ENCODE data around the gene LMBR1L.
"Not testable (repeated sequence)": the region's sequence is repeated elsewhere in the genome, so short reads cannot be mapped to it uniquely, and the experiment has no call there.

Gene LMBR1L

DNA sequence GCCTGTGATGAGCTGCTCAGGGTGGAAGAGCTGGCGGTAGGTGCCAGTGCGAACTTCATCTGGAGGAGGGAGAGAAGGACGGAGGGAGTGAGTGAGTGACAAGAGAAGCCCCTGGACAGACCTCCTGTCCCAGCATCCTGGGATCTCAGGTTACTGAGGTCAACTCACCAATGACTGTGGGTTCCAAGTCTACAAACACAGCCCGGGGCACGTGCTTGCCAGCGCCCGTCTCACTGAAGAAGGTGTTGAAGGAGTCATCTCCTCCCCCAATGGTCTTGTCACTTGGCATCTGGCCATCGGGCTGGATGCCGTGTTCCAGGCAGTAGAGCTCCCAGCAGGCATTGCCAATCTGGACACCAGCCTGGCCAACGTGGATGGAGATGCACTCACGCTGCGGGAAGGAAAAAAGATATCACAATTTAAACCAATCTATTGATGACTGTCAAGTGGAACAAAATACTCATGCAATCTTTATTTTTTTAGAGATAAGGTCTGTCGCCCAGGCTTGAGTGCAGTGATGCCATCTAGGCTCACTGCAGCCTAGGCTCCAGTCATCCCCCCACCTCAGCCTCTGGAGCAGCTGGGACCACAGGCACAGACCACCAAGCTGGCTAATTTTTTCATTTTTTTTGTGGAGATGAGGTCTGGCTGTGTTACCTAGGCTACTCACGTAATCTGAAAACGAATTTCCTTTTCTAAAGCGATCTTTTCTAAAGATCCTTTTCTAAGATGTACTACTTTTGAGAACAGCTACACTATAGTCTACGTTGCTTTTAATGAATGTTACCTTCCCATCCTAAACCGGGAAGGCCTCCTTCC is 18.9 kb upstream of the LMBR1L start (continued):
- 0 out of 2 replicates have a peak, but pooled peaks have one; percentile 6 for TF ChIP-seq ZNF426 (tag by site-specific recombination; IDR thresholded peaks at IDR 0.05)

DNA sequence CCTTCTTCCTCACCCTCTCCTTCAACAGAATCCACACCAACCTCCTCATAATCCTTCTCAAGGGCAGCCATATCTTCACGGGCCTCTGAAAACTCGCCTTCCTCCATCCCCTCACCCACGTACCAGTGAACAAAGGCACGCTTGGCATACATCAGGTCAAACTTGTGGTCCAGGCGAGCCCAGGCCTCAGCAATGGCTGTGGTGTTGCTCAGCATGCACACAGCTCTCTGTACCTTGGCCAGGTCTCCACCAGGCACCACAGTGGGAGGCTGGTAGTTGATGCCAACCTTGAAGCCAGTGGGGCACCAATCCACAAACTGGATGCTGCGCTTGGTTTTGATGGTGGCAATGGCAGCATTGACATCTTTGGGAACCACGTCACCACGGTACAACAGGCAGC is 17.3 kb upstream of the LMBR1L start:
- H3K27ac ChIP-seq (ENCODE audit: extremely low read depth, low read depth, low read length); H3K4me1 ChIP-seq (ENCODE audit: control insufficient read depth, insufficient read depth, low read length); H3K4me3 ChIP-seq (ENCODE audit: low read depth, low read length); H3K9me3 ChIP-seq (ENCODE audit: control insufficient read depth, insufficient read depth, low read depth, low read length): not testable (repeated sequence)
- ChIA-PET CTCF (interaction anchor here (0.8 to 1.8 kb wide), 5 partner anchors 30 to 136 kb away, joined by 3 to 12 read pairs (median 3); no protein-coding TSS in a partner anchor), POLR2A (interaction anchor here (0.6 to 1.4 kb wide), 5 partner anchors 11 to 401 kb away, joined by 3 to 6 read pairs (median 3); partner anchors contain the start of gene RHEBL1)
- peaks cover 0 to 40% of the 10 kb centered on the region in 2 experiments for H3K36me3 ChIP-seq (ENCODE audit: control insufficient read depth in 2 of 2, insufficient read depth in 1 of 2, low read length in 2 of 2)

DNA sequence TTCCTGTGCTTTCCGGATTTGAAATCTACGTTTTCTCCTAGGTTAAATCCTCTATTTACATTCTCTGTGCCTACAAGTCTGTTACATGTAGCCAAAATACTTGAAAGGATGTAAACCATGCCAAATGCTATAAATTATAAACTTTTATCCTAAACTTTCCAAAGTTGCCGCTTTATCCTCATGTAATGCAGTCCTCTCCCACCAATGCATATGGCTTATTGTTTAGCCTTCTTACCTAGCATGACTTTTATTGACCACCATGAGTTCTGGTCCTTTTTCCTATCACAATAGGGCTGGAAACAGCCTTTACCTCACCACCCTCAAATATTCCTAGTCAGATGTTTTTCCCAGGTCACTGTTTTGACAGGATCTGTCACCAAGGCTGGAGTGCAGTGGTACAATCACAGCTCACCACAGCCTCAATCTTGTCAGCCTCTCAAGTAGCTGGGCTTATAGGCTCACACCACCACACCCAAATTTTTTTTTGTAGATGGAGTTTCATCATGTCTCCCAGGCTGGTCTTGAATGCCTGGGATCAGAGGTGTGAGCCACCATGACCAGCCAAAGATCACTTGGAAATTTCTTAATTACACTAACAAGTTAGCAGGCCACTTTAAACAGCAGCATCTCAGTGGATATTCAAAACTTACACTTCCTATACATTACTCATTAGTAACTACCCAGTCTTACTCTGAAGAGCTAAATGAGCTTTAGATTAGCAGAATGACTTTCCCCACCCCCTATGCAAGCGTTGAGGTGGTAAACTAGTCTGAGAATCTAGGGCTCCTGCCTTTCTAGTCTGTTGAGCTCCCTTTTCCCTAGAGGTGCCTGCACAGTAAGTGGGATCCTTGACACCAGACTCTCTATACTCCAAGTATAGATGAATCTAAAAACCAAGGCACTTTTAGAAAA is 16.5 kb upstream of the LMBR1L start:
- Histone ChIP-seq H3K4me3 (ENCODE audit: low read depth, low read length) (no peak overlapping the region), H3K4me1 (ENCODE audit: control insufficient read depth, insufficient read depth, low read length) (no peaks in the 10 kb centered on the region), H3K9me3 (ENCODE audit: control insufficient read depth, insufficient read depth, low read depth, low read length) (no peaks in the 10 kb centered on the region), H3K27ac (ENCODE audit: extremely low read depth, low read depth, low read length) (no peak overlapping the region), H3K36me3 (ENCODE audit: control insufficient read depth in 2 of 2, insufficient read depth in 1 of 2, low read length in 2 of 2) (peaks cover 0 to 40% of the 10 kb centered on the region in 2 experiments)
- POLR2A ChIA-PET = interaction anchor here (0.6 to 1.4 kb wide), 6 partner anchors 10 to 117 kb away, joined by 3 to 6 read pairs (median 4); partner anchors contain the start of gene RHEBL1
- CTCF ChIA-PET = interaction anchor here (0.8 to 1.8 kb wide), 5 partner anchors 29 to 137 kb away, joined by 3 to 12 read pairs (median 3); no protein-coding TSS in a partner anchor
- no peak for TF ChIP-seq ZNF169 (tag by site-specific recombination; IDR thresholded peaks at IDR 0.05)
- TF ChIP-seq, protein P1, sequence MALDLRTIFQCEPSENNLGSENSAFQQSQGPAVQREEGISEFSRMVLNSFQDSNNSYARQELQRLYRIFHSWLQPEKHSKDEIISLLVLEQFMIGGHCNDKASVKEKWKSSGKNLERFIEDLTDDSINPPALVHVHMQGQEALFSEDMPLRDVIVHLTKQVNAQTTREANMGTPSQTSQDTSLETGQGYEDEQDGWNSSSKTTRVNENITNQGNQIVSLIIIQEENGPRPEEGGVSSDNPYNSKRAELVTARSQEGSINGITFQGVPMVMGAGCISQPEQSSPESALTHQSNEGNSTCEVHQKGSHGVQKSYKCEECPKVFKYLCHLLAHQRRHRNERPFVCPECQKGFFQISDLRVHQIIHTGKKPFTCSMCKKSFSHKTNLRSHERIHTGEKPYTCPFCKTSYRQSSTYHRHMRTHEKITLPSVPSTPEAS (tag by site-specific recombination; IDR thresholded peaks at IDR 0.05) = no peak
- TF ChIP-seq WT1 (tag by site-specific recombination; IDR thresholded peaks at IDR 0.05) = no peak
- TF ChIP-seq OSR2 (tag by site-specific recombination; IDR thresholded peaks at IDR 0.05) = peak; percentile 73; the same call in 1 of the 2 replicates
- no peak for TF ChIP-seq BCL11A (tag by site-specific recombination; IDR thresholded peaks at IDR 0.05; ENCODE audit: low read depth)
- TF ChIP-seq MYNN (tag by site-specific recombination; IDR thresholded peaks at IDR 0.05; ENCODE audit: borderline replicate concordance) = no peak
- TF ChIP-seq ZNF548 (tag by site-specific recombination; IDR thresholded peaks at IDR 0.05) = no peak
- TF ChIP-seq ZNF530 (tag by site-specific recombination; IDR thresholded peaks at IDR 0.05; ENCODE audit: low read depth) = no peak
- TF ChIP-seq ZNF830 (tag by site-specific recombination; IDR thresholded peaks at IDR 0.05; ENCODE audit: low read depth) = no peak
- no peak for TF ChIP-seq ZNF677 (tag by site-specific recombination; IDR thresholded peaks at IDR 0.05)
- TF ChIP-seq GFI1B (tag by site-specific recombination; IDR thresholded peaks at IDR 0.05) = peak; percentile 81
- no peak for TF ChIP-seq EGR2 (tag by site-specific recombination; IDR thresholded peaks at IDR 0.05; ENCODE audit: low read depth)
- TF ChIP-seq, protein P2, sequence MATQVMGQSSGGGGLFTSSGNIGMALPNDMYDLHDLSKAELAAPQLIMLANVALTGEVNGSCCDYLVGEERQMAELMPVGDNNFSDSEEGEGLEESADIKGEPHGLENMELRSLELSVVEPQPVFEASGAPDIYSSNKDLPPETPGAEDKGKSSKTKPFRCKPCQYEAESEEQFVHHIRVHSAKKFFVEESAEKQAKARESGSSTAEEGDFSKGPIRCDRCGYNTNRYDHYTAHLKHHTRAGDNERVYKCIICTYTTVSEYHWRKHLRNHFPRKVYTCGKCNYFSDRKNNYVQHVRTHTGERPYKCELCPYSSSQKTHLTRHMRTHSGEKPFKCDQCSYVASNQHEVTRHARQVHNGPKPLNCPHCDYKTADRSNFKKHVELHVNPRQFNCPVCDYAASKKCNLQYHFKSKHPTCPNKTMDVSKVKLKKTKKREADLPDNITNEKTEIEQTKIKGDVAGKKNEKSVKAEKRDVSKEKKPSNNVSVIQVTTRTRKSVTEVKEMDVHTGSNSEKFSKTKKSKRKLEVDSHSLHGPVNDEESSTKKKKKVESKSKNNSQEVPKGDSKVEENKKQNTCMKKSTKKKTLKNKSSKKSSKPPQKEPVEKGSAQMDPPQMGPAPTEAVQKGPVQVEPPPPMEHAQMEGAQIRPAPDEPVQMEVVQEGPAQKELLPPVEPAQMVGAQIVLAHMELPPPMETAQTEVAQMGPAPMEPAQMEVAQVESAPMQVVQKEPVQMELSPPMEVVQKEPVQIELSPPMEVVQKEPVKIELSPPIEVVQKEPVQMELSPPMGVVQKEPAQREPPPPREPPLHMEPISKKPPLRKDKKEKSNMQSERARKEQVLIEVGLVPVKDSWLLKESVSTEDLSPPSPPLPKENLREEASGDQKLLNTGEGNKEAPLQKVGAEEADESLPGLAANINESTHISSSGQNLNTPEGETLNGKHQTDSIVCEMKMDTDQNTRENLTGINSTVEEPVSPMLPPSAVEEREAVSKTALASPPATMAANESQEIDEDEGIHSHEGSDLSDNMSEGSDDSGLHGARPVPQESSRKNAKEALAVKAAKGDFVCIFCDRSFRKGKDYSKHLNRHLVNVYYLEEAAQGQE (tag by site-specific recombination; IDR thresholded peaks at IDR 0.05) = no peak
- TF ChIP-seq ZNF654 (tag by site-specific recombination; IDR thresholded peaks at IDR 0.05; ENCODE audit: low read depth) = no peak
- TF ChIP-seq TRIM28 (IDR thresholded peaks at IDR 0.05; ENCODE audit: borderline replicate concordance, low read length) = no peak
- TF ChIP-seq ZNF433 (tag by site-specific recombination; IDR thresholded peaks at IDR 0.05; ENCODE audit: low read depth) = no peak
- no peak for TF ChIP-seq OVOL3 (tag by site-specific recombination; IDR thresholded peaks at IDR 0.05)
- TF ChIP-seq, protein P3, sequence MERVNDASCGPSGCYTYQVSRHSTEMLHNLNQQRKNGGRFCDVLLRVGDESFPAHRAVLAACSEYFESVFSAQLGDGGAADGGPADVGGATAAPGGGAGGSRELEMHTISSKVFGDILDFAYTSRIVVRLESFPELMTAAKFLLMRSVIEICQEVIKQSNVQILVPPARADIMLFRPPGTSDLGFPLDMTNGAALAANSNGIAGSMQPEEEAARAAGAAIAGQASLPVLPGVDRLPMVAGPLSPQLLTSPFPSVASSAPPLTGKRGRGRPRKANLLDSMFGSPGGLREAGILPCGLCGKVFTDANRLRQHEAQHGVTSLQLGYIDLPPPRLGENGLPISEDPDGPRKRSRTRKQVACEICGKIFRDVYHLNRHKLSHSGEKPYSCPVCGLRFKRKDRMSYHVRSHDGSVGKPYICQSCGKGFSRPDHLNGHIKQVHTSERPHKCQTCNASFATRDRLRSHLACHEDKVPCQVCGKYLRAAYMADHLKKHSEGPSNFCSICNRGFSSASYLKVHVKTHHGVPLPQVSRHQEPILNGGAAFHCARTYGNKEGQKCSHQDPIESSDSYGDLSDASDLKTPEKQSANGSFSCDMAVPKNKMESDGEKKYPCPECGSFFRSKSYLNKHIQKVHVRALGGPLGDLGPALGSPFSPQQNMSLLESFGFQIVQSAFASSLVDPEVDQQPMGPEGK (tag by site-specific recombination; IDR thresholded peaks at IDR 0.05) = no peak
- no peak for TF ChIP-seq ZNF623 (tag by site-specific recombination; IDR thresholded peaks at IDR 0.05)
- TF ChIP-seq PRDM1 (tag by site-specific recombination; IDR thresholded peaks at IDR 0.05) = 0 out of 2 replicates have a peak, but pooled peaks have one; percentile 47
- TF ChIP-seq ZNF629 (tag by site-specific recombination; IDR thresholded peaks at IDR 0.05) = peak; percentile 51; the same call in 1 of the 2 replicates
- no peak for TF ChIP-seq KLF8 (tag by site-specific recombination; IDR thresholded peaks at IDR 0.05)
- TF ChIP-seq ZNF610 (tag by site-specific recombination; IDR thresholded peaks at IDR 0.05; ENCODE audit: borderline replicate concordance) = no peak
